Muscle layer of colon (tissue), 2 donors: ENCODE measurements around the gene EIF2B4.
"Not testable (repeated sequence)": the region's sequence is repeated elsewhere in the genome, so short reads cannot be mapped to it uniquely, and the experiment has no call there.

Experiments used
- H3K27ac ChIP-seq: one replicate; pipeline ENCODE4 v1.7.0; 2013; ENCODE audit warnings: low read depth, mild to moderate bottlenecking, low read length, moderate library complexity
- H3K27me3 ChIP-seq, 2 donors: one replicate each; pipeline ENCODE4 v1.7.0; 2013; ENCODE audit warnings: low read length in 2 of 2, mild to moderate bottlenecking in 2 of 2; ENCODE audit not compliant: insufficient read depth in 2 of 2, control insufficient read depth in 1 of 2
- H3K36me3 ChIP-seq: one replicate; pipeline ENCODE4 v1.7.0; 2013; ENCODE audit warnings: mild to moderate bottlenecking, low read length; ENCODE audit not compliant: insufficient read depth
- H3K4me1 ChIP-seq: one replicate; pipeline ENCODE4 v1.7.0; 2013; ENCODE audit warnings: mild to moderate bottlenecking, low read length; ENCODE audit not compliant: insufficient read depth
- H3K4me3 ChIP-seq, 2 donors: one replicate each; pipeline ENCODE4 v1.7.0; 2013; ENCODE audit warnings: low read length in 2 of 2, low read depth in 1 of 2, mild to moderate bottlenecking in 1 of 2, moderate library complexity in 1 of 2
- H3K9ac ChIP-seq: one replicate; pipeline ENCODE4 v1.7.0; 2013; ENCODE audit warnings: low read length
- H3K9me3 ChIP-seq: one replicate; pipeline ENCODE4 v1.7.0; 2013; ENCODE audit warnings: mild to moderate bottlenecking, low read length
- donor health status: abdominal sarcoma.
- donor health status: Adenocarcinoma of cecum.

The EIF2B4 gene

DNA sequence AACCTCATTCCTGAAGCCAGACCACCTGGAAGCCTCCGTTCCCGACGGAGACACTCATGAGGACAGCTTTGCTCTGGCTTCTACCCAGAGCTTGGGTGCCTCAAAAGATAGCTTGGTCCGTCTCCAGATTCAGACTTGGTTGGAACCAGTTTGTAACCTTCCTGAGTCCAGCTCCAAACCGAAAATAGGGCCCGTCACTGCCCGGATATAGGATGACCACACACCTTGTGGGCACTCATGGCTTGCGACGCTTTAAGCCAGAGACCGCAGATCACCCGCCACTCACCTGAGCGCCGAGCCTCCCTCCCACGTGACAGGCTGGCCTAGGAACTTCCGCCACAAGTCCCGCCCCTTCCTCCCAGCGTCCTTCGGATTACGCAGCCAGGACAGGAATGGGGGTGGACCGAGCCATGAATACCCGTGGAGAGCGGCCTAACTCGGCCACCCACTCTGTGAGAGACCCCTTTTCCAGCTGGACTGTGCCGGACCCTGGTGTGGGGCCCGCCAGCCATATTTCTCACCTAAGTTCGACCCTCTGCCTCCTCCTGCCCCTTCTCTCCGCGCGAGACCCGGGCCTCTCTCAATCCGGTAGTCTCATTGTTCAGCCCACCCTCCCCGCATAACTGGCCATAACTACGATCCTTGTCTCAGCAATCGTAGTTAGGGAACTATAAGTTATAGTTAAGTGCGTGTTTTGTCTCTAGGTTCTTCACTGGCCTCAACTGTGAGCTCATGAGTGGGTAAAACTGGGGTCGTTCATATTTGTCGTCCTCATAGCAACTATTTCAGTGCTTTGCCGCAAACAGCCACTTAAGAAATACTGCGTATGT, 47.2 kb downstream of the EIF2B4 start, which contains the start of gene MPV17:
Gene MPV17, minus strand, starts transcription at position 332 of the 830 bp plus-strand sequence. CDS start 580 bp downstream, outside the sequence.
- H3K27ac ChIP-seq: peak within 1 kb of the TSS; percentile 83
- no peaks in the 10 kb centered on the region for H3K27me3 ChIP-seq
- peaks cover 21% of the 10 kb centered on the region for H3K4me1 ChIP-seq
- H3K36me3 ChIP-seq: peaks cover 22% of the 10 kb centered on the region
- H3K4me3 ChIP-seq: peak within 1 kb of the TSS; percentile 91 to 100
- no peaks in the 10 kb centered on the region for H3K9me3 ChIP-seq
- peak within 1 kb of the TSS; percentile 99 for H3K9ac ChIP-seq

DNA sequence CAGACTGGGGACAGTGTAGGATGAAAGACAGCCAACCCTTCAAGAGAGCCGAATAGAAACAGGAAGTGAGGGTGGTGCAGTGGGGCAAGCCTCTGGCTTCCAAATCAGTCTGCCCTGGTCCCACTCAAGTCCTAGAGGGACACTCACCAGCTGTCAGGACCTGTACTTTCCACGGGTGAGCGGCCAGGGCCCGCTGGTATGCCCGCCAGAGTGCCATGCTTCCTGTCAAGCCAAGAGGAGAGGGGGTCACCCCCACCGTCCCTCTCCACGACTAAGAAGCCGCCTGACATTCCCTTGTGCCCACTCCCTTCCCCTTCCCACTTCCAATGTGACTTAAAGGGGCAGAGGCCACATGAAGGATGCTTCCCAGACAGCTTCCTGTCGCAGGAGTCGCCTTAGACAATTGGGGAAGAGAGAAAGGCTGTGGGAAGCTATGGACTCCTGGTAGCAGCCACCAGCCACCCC, 47.8 kb downstream of the EIF2B4 start:
- H3K27ac ChIP-seq: peak overlapping the region; percentile 83
- H3K4me1 ChIP-seq: peaks cover 21% of the 10 kb centered on the region
- H3K4me3 ChIP-seq: peak overlapping the region; percentile 91 to 100
- H3K9me3 ChIP-seq: no peaks in the 10 kb centered on the region
- peak overlapping the region; percentile 99 for H3K9ac ChIP-seq
- H3K27me3 ChIP-seq: no peaks in the 10 kb centered on the region
- H3K36me3 ChIP-seq: peaks cover 18% of the 10 kb centered on the region

DNA sequence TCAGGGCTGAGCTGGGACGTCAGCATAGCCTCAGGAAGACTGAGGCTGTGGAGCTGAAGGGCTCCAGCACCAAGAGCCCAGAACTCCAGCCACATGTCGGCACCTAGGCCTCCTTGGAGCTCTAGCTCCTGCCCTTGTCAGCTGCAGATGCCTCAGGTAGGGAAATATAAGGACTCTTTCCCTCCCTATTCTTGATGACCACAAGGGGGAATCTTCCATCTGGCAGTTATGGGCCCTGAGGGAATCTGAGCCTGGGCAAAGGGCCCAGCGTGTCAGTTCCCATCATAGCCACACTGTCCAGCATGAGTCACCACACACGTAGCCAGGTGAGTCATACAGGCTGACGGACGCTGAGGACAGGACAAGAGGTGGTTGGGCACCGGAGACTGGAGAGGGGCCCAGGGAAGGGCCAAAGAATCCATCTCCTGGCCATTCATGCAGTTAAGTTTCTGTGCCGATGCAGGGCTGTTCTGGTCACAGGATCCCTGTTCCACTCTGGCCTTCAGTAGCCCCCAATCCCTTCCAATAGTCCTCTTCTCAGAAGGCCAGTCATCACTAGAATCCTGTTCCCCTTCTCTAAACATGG, 49.1 kb downstream of the EIF2B4 start:
- H3K4me1 ChIP-seq: peaks cover 21% of the 10 kb centered on the region
- H3K9ac ChIP-seq: no peak overlapping the region
- no peak overlapping the region for H3K4me3 ChIP-seq
- peaks cover 14% of the 10 kb centered on the region for H3K36me3 ChIP-seq
- H3K9me3 ChIP-seq: no peaks in the 10 kb centered on the region
- no peak overlapping the region for H3K27ac ChIP-seq
- no peaks in the 10 kb centered on the region for H3K27me3 ChIP-seq

DNA sequence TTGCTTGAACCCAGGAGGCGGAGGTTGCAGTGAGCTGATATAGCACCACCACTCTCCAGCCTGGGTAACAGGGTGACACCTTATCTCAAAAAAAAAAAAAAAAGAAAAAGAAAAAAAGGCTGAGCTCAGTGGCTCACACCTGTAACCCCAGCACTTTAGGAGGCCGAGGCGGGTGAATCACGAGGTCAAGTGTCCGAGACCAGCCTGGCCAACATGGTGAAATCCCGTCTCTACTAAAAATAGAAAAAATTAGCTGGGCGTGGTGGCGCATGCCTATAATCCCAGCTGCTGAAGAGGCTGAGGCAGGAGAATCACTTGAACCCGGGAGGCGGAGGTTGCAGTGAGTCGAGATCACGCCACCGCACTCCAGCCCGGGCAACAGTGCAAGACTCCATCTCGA, 50.3 kb downstream of the EIF2B4 start:
- not testable (repeated sequence) for H3K4me3 ChIP-seq, H3K9ac ChIP-seq, H3K9me3 ChIP-seq, H3K27me3 ChIP-seq, H3K27ac ChIP-seq
- Histone ChIP-seq H3K4me1 (peaks cover 21% of the 10 kb centered on the region), H3K36me3 (peaks cover 11% of the 10 kb centered on the region)

DNA sequence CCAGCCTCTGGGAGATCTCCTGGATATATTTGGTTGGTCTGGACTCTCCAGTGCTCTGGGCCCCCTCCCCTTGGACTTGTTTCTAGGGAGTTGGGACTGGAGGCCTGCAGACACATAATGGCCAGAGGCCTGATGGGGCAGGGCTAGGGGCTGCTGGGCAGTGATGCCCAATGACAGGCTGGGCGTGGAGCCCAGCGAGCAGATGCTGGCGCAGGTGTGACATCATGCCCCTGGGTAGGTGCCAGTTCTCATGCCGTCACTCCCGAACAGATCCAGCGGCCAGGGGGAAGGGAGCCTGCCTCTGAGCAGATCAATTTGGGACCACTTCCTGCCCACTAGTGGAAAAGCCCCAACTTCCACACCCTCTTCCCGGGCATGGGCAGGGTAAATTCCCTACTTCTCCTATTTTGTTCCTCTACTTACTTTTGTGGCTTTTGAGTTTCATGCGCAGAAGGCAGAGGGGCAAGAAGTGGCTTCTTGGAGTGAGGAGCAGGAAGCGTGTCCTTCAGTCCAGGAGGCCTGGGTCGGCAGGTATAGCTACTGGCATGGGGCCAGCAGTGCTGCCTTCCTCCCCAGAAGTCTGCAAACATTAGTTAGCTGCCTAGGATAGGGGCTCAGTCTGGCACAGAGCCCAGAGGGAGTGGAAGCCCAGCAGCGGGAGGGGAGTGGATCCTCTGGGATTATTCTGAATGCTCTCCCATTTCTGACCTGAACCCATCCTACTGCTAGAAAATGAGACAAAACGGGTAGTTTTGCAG, 53.3 kb downstream of the EIF2B4 start:
- Histone ChIP-seq H3K36me3 (peaks cover 16% of the 10 kb centered on the region), H3K9me3 (no peaks in the 10 kb centered on the region), H3K27me3 (no peaks in the 10 kb centered on the region), H3K27ac (no peak overlapping the region), H3K4me3 (no peak overlapping the region), H3K4me1 (peaks cover 5% of the 10 kb centered on the region), H3K9ac (no peak overlapping the region)

DNA sequence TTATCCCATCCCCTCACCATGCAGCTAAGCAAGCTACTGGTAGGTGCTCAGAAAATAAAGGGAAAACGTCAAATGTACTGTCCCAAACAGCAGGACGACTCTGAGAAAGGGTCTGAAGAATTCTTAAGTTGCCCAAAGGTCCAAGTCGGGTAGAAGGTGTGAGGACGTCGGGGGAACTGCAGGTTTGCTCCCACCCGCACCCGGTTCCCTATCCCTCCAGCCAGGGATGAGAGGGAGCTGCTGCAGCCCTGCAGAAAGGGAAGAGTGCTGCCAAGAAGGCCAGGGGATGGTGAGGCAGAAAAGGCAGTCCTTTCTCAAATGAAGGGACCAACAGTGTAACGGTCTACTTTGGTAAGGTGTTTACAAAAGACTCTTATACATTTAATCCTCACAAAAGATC, 55.0 kb downstream of the EIF2B4 start:
- Histone ChIP-seq H3K4me1 (no peaks in the 10 kb centered on the region), H3K36me3 (peaks cover 23% of the 10 kb centered on the region), H3K4me3 (no peak overlapping the region), H3K27me3 (no peaks in the 10 kb centered on the region), H3K9me3 (no peaks in the 10 kb centered on the region), H3K27ac (no peak overlapping the region), H3K9ac (no peak overlapping the region)

DNA sequence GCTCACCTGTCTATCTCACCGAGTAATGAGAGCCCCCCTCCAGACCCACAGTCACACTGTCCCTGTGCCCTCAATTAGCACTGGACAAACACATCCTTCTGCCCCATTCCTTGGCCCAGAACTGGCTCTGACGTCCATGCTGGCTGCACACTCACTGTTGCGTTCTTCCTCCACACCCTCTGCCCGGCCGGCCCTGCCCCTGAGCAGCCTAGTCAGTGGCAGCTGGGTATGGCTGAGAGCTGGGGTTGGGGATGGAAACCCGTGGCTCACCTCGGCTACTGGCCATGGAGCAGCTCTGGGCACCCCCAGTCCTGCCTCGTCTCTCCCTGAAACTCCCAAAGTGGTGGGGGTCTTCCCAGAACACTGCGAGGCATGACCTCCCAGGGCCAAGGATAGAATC, 55.4 kb downstream of the EIF2B4 start:
- Histone ChIP-seq H3K27me3 (no peaks in the 10 kb centered on the region), H3K9me3 (no peaks in the 10 kb centered on the region), H3K9ac (no peak overlapping the region), H3K27ac (no peak overlapping the region), H3K4me3 (no peak overlapping the region), H3K4me1 (no peaks in the 10 kb centered on the region), H3K36me3 (peaks cover 24% of the 10 kb centered on the region)
